SK-N-MC (cell line): ENCODE results near the gene SH3RF1.
"Not testable (repeated sequence)": the region's sequence is repeated elsewhere in the genome, so short reads cannot be mapped to it uniquely, and the experiment has no call there.

Experiments
- EZH2 ChIP-seq: fragments of 200-600 bp; sonication (generic); IDR thresholded peaks from one replicate; pipeline ENCODE4 v1.6.1; 2017; ENCODE audit warnings: antibody characterized with exemption
- FOXP2 ChIP-seq: optimal IDR thresholded peaks from 2 replicates; pipeline ENCODE3; 2011; ENCODE audit warnings: mild to moderate bottlenecking, moderate library complexity; ENCODE audit not compliant: insufficient read depth; ENCODE audit errors: extremely low read length, control extremely low read depth
- POLR2AphosphoS5 ChIP-seq: IDR thresholded peaks from 2 replicates; pipeline ENCODE4 v1.6.1; 2012; ENCODE audit warnings: mild to moderate bottlenecking, low read depth, low read length, borderline replicate concordance

DNA sequence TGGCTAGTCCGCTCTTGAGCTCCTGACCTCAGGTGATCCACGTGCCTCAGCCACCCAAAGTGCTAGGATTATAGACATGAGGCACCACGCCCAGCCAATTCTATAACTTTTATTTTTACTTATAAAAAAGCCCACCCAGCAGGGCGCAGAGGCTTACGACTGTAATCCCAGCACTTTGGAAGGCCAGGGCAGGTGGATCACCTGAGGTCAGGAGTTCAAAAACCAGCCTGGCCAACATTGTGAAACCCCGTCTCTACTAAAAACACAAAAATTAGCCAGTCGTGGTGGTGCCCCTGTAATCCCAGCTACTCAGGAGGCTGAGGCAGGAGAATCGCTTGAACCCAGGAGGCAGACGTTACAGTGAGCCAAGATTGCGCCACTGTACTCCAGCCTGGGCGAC is 73.5 kb downstream of the SH3RF1 start:
- TF ChIP-seq POLR2AphosphoS5, EZH2, FOXP2: not testable (repeated sequence)
